Jurkat, Clone E6-1 (cell line): Measurements from ENCODE around the gene PSD4. TPM values are rescaled to one million over a fixed set of nuclear protein-coding genes. Genes with fewer than 3 reads are reported as not detected.

Source experiments
- DNase-seq: peaks from one replicate; pipeline ENCODE4 v3.0.0-alpha.2; 2011; ENCODE audit warnings: low read depth, low spot score
- H3K4me3 ChIP-seq: 2 replicates; pipeline ENCODE4 v1.5.1; 2011; ENCODE audit warnings: mild to moderate bottlenecking, low read length, control low read depth, moderate library complexity
- polyA plus RNA-seq: library from polyadenylated mRNA; unstranded; fragments of >200 nt; gene quantifications from one replicate; pipeline ENCODE4 v1.2.1, GENCODE V29; 2012; ENCODE audit warnings: missing spikeins; ENCODE audit not compliant: insufficient read length, insufficient read depth

PSD4 gene
- polyA plus RNA-seq = 69.3 TPM

- peak within 1 kb of the TSS; percentile 94 for H3K4me3 ChIP-seq
- DNase-seq = peak; percentile 96
Measured at GRCh38 chr2:113173542-113174375, at the start of gene PSD4. Gene PSD4, plus strand, starts transcription at chr2:113173971. Its CDS starts 8,486 bp downstream, at chr2:113182457.

DNA sequence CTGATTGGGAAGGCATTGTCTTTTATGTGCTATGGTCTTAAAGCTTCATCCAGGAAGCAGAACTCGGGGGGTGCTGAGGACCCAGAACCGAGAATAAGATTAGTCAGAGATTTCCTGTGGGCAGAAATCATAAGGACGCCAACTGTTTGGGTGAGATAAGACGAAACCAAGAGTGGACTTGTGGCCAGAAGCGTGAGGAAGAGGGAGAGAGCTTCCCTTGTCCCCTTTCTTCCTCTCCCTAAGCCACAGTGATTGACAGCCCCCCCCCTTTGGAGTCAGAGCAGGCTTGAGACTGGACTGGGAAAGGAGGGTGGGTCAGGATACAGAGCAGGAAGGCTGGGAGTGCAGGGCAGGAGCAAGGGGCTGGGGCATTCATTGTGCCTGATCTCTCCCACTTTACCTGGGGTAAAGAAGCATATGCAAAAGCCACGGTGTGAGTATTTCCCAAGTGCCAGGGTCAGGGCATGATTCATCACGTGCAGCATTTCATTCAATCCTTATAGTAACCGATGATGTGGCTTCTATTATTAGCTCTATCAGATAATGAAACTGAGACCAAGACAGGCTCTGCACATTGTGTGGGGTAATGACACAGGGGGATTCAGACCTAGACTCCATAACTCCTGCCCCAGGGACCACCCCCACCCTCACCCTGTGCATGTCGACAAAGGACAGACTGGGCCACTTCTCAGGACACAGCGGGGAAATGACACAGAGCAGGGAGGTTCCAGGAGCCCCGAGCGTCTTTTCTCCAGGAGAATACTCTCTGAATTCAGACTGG, 49.4 kb upstream of the PSD4 start:
- no peak overlapping the region for H3K4me3 ChIP-seq
- DNase-seq = no peak

- H3K4me3 ChIP-seq = no peak overlapping the region
- DNase-seq = no peak
Measured at GRCh38 chr2:113124984-113125855, 48.6 kb upstream of the PSD4 start.

DNA sequence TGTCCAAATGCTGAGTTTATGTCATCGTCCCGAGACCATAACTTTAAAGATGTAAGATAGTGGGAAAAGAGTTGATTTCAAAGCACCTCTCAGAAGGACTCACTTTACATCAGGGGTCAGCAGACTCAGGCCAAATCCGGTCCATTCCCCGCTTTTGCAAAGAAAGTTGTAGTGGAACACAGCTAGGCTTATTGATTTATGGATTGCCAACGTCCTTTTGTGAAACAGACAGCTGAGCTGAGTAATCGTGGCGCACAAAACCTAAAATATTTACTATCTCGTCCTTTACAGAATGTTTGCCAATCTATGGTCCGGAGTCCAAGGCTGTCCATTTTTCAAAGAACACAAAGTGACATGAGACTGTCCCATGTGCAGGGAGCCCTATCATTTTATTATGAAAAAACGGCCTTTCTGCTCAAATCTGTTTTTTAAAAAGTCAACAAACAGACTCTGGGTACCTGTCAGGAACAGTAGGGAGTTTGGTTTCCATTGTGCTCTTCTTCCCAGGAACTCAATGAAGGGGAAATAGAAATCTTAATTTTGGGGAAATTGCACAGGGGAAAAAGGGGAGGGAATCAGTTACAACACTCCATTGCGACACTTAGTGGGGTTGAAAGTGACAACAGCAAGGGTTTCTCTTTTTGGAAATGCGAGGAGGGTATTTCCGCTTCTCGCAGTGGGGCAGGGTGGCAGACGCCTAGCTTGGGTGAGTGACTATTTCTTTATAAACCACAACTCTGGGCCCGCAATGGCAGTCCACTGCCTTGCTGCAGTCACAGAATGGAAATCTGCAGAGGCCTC, 46.7 kb upstream of the PSD4 start, which contains the start of gene IL1RN:
Gene IL1RN, plus strand, starts transcription at position 754 of the 801 bp plus-strand sequence. Its CDS starts 27 bp downstream, at position 781.
- no peak within 1 kb of the TSS for H3K4me3 ChIP-seq
- no peak for DNase-seq

DNA sequence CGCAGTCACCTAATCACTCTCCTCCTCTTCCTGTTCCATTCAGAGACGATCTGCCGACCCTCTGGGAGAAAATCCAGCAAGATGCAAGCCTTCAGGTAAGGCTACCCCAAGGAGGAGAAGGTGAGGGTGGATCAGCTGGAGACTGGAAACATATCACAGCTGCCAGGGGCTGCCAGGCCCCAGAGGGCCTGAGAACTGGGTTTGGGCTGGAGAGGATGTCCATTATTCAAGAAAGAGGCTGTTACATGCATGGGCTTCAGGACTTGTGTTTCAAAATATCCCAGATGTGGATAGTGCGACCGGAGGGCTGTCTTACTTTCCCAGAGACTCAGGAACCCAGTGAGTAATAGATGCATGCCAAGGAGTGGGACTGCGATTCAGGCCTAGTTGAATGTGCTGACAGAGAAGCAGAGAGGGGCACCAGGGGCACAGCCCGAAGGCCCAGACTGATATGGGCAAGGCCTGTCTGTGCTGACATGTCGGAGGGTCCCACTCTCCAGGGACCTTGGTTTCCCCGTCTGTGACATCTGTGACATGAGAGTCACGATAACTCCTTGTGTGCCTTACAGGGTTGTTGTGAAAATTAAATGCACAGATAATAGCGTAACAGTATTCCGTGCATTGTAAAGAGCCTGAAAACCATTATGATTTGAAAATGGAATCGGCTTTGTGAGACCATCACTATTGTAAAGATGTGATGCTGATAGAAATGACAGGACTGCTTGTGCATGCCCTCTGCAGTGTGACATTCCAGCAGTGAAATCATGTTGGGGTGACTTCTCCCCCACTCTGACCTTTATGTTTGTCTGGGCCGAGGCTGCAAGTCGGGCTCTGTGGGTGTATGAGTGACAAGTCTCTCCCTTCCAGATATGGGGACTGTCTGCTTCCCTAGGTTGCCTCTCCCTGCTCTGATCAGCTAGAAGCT, 45.9 kb upstream of the PSD4 start:
- no peak overlapping the region for H3K4me3 ChIP-seq
- DNase-seq = no peak

GRCh38 chr2:113129519-113130078, 44.2 kb upstream of the PSD4 start:
- no peak for DNase-seq

GRCh38 chr2:113131352-113132185, 42.2 kb upstream of the PSD4 start:
- DNase-seq = no peak
- no peak overlapping the region for H3K4me3 ChIP-seq

More at GRCh38 chr2:113129519-113130078, 44.2 kb upstream of the PSD4 start:
- no peak overlapping the region for H3K4me3 ChIP-seq

GRCh38 chr2:113132414-113133021, 41.3 kb upstream of the PSD4 start:
- DNase-seq = no peak
- no peak overlapping the region for H3K4me3 ChIP-seq

GRCh38 chr2:113133704-113134598, 39.8 kb upstream of the PSD4 start:
- DNase-seq = no peak
- H3K4me3 ChIP-seq = no peak overlapping the region

DNA sequence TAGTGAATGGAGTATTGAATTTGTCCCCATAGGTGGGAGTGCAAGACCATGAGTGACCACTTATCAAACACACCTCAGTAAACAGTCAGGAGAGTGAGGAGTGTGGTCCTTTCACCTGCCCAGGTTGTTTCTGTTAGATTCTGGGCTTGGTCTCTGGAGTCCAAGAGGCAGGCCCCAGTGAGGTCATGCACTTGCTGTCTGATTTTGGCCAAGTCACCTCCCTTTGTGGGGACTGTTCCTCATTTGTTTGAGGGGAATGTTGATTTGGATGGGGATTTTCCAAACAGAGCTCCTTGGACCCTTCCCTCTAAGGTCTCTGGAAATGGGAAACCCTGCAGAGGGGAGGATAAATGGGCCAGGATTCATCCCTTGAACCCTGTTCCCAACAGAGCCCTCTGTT, 39.1 kb upstream of the PSD4 start:
- no peak overlapping the region for H3K4me3 ChIP-seq
- no peak for DNase-seq

DNA sequence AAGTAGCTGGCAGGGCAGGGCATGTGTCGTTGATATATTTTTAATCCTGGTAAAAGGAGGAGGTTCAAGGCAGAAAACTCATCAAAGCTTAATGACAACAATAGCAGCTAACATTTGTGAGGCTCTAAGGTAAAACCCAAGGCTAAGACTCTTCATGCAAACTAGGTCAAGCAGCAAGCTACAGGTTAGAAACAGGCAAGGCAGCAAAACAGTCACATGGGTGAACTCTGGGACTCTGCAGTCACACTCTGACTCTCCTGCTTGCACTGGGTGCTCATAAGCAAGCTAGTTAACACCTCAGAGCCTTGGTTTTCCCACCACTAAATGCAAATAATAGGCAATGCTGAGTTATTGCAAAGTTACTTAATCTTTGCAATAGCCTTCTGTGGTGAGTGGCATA, 38.5 kb upstream of the PSD4 start:
- H3K4me3 ChIP-seq = no peak overlapping the region
- DNase-seq = no peak

DNA sequence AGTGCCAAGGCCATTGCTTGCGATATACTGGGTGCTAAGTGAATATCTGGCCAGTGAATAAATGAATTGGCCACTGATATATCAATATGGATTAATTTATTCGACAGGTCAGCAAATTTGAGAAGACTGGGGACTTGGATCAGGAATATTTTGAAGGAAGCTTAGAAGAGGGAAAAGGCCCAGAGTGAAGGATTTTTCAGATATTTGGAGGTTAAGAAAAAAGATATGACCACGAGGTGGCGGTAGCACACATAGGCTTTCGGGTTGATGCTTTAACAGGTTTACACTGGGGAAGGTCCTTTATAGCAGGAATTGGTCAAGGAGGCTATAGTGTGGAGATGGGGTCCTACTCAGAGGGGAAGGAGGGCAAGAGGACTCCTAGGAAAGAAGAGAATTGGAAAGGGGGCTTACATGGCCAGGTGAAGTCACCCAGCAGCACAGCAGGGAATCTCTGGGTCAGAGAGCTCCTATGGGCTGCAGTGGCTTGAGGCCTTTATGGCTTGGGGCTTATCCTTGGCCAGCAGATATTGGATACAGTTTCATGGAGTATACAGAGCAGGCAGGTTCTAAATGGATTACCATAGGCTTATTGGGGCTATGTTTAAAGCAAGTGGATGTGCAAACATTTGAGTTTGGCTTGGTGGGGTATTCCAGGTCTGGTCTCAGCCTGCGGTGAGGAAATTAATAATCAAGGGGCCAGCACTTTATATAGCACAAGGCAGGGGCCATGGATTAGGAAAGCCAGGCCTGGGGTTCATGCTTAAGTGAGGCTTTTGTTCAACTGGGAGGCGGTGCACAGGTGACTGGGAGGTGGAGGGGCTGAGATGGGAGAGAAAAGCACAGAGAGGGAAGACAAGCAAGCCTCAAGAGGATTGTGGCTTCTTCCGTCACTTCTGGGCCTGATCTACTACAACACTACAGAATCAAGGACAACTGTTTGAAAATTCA, 36.7 kb upstream of the PSD4 start:
- H3K4me3 ChIP-seq = no peak overlapping the region
- peak; percentile 30 for DNase-seq

DNA sequence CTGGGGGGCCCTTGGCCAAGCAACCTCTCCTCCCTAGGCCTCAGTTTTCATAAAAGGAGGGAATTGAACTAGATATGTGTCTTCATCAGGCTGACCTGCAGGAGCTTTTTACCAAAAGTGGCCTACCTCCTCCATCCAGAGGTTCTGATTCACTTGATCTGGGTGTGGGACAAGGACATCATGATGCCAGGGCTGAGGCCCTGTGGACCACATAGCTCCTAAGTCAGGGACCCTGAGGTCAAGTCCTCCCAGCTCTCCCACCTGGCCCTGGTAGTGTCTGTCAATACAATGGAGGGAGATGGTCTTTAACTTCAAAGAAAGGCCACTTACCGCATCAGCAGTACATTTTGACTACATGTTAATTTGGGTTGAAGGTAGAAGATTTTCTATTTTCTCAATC, 35.9 kb upstream of the PSD4 start:
- DNase-seq = no peak
- no peak overlapping the region for H3K4me3 ChIP-seq
